HCT116 (cell line): ENCODE measurements around the gene TNIP1. TPM values are rescaled to one million over a fixed set of nuclear protein-coding genes. Genes with fewer than 3 reads are reported as not detected.

ENCODE experiments used
- ATAC-seq: fragments of 200-7000 bp; cut with Tn5 transposase; 2 replicates; pipeline ENCODE4 v1.9.1; 2020; ENCODE audit warnings: mild to moderate bottlenecking, moderate library complexity
- BruUV-seq: library from RNA; stranded (reverse); fragments of 400-500 nt; replicated peaks from 2 replicates; lab custom pipeline; 2021; lab: Mats Ljungman, UMichigan
- CTCF ChIA-PET: fragments of 300-600 bp; sonication (Branson Sonifier 250); formaldehyde crosslinking; loops from one replicate; lab custom pipeline; 2021; ENCODE audit warnings: antibody characterized with exemption; lab: Charles Lee
- POLR2A ChIA-PET: fragments of 300-600, 350-600 bp; sonication (Branson Sonifier 250); formaldehyde crosslinking; loops from one replicate; lab custom pipeline; 2021; ENCODE audit warnings: antibody characterized with exemption; lab: Charles Lee
- RAD21 ChIA-PET, 2 experiments: fragments of 300-600 bp; sonication (Branson Sonifier 250); formaldehyde crosslinking; loops; one replicate each; lab custom pipeline; 2023; ENCODE audit warnings: low total read pairs in 2 of 2; ENCODE audit not compliant: uncharacterized antibody in 2 of 2, unreplicated experiment in 2 of 2, low non-redundant PET in 1 of 2; lab: Charles Lee
- DNase-seq: peaks from one replicate; pipeline ENCODE4 v3.0.0-alpha.2; 2010; ENCODE audit warnings: low read depth, low spot score
- H2AFZ ChIP-seq: fragments of 200-600 bp; shearing (Covaris generic), sonication (generic); 2 replicates; pipeline ENCODE4 v1.6.1; 2017; ENCODE audit warnings: low read depth, mixed run types, mixed read lengths, antibody characterized with exemption, low read length; ENCODE audit not compliant: poor library complexity, severe bottlenecking
- H3K27ac ChIP-seq: 2 replicates; pipeline ENCODE4 v1.5.1; 2012; ENCODE audit warnings: low read depth, low read length
- H3K27me3 ChIP-seq: fragments of 200-600 bp; sonication (generic); 2 replicates; pipeline ENCODE4 v1.6.1; 2016; ENCODE audit warnings: mixed run types, low read length, mixed read lengths; ENCODE audit not compliant: insufficient read depth
- H3K36me3 ChIP-seq, 2 experiments: fragments of 200-500 bp in 1 of 2; fragments of 200-600 bp in 1 of 2; sonication (Bioruptor generic) in 1 of 2; sonication (generic) in 1 of 2; 2 replicates each; pipeline versions ENCODE4 v1.5.1 to v1.6.1; 2014 to 2016; ENCODE audit warnings: low read length in 2 of 2, inconsistent platforms in 1 of 2, mixed read lengths in 1 of 2, mixed run types in 1 of 2; ENCODE audit not compliant: insufficient read depth in 2 of 2, control insufficient read depth in 1 of 2
- H3K4me1 ChIP-seq, 2 experiments: fragments of 200-600 bp in 1 of 2; sonication (generic) in 1 of 2; 2 replicates each; pipeline versions ENCODE4 v1.5.1 to v1.6.1; 2012 to 2017; ENCODE audit warnings: low read length in 2 of 2, inconsistent platforms in 1 of 2, mild to moderate bottlenecking in 1 of 2, mixed read lengths in 1 of 2, mixed run types in 1 of 2, moderate library complexity in 1 of 2; ENCODE audit not compliant: insufficient read depth in 2 of 2, control insufficient read depth in 1 of 2
- H3K4me2 ChIP-seq: fragments of 200-600 bp; sonication (generic); 2 replicates; pipeline ENCODE4 v1.6.1; 2017; ENCODE audit warnings: mixed run types, low read length, mixed read lengths
- H3K4me3 ChIP-seq, 2 experiments: fragments of 200-600 bp in 1 of 2; sonication (generic) in 1 of 2; replicated peaks in 1 of 2; 2 replicates each; pipeline ENCODE4 v1.5.1; 2011 to 2016; ENCODE audit warnings: low read length in 2 of 2, control low read depth in 1 of 2, low read depth in 1 of 2, mild to moderate bottlenecking in 1 of 2, mixed read lengths in 1 of 2, mixed run types in 1 of 2
- H3K79me2 ChIP-seq: fragments of 200-600 bp; sonication (generic); 2 replicates; pipeline ENCODE4 v1.6.1; 2017; ENCODE audit warnings: mild to moderate bottlenecking, mixed run types, low read length, moderate library complexity, mixed read lengths; ENCODE audit not compliant: insufficient read depth
- H3K9ac ChIP-seq: fragments of 200-600 bp; sonication (generic); 2 replicates; pipeline ENCODE4 v1.6.1; 2016; ENCODE audit warnings: low read length, mixed read lengths
- H3K9me2 ChIP-seq: fragments of 200-600 bp; sonication (generic), shearing (Covaris generic); 2 replicates; pipeline ENCODE4 v1.6.1; 2017; ENCODE audit warnings: mixed run types, mild to moderate bottlenecking, moderate library complexity; ENCODE audit not compliant: insufficient read depth
- H3K9me3 ChIP-seq, 2 experiments: fragments of 200-500 bp in 1 of 2; fragments of 200-600 bp in 1 of 2; sonication (Bioruptor generic) in 1 of 2; sonication (generic) in 1 of 2; 2 replicates each; pipeline ENCODE4 v1.6.1; 2014 to 2017; ENCODE audit warnings: low read length in 2 of 2, mixed read lengths in 2 of 2, inconsistent platforms in 1 of 2, low read depth in 1 of 2, mild to moderate bottlenecking in 1 of 2, mixed run types in 1 of 2, moderate library complexity in 1 of 2; ENCODE audit not compliant: control insufficient read depth in 1 of 2, insufficient read depth in 1 of 2
- H4K20me1 ChIP-seq: fragments of 200-600 bp; sonication (generic), shearing (Covaris generic); 2 replicates; pipeline ENCODE4 v1.6.1; 2017; ENCODE audit warnings: mixed run types, mild to moderate bottlenecking, moderate library complexity; ENCODE audit not compliant: insufficient read depth
- CBX3 ChIP-seq: IDR thresholded peaks from 2 replicates; pipeline ENCODE4 v1.6.1; 2012; ENCODE audit warnings: low read depth
- EZH2 ChIP-seq: fragments of 200-600 bp; sonication (generic); IDR thresholded peaks from 2 replicates; pipeline ENCODE4 v1.6.1; 2017; ENCODE audit warnings: antibody characterized with exemption, mixed run types
- EZH2phosphoT487 ChIP-seq: fragments of 200-600 bp; IDR thresholded peaks from 2 replicates; pipeline ENCODE4 v1.6.1; 2018; ENCODE audit warnings: antibody characterized with exemption, borderline replicate concordance
- JUND ChIP-seq: IDR thresholded peaks from 2 replicates; pipeline ENCODE4 v1.6.1; 2012
- POLR2A ChIP-seq: IDR thresholded peaks from 2 replicates; pipeline ENCODE4 v1.7.0; 2011; ENCODE audit warnings: borderline replicate concordance; ENCODE audit not compliant: insufficient read depth, insufficient read length; ENCODE audit errors: extremely low read depth
- POLR2AphosphoS5 ChIP-seq: IDR thresholded peaks from 2 replicates; pipeline ENCODE4 v1.6.1; 2011; ENCODE audit warnings: mild to moderate bottlenecking, low read depth, low read length, moderate library complexity
- RAD21 ChIP-seq: IDR thresholded peaks from 2 replicates; pipeline ENCODE4 v1.6.1; 2012; ENCODE audit warnings: low read depth, mild to moderate bottlenecking
- SP1 ChIP-seq: IDR thresholded peaks from 2 replicates; pipeline ENCODE4 v1.6.1; 2012; ENCODE audit warnings: low read depth
- SRF ChIP-seq: IDR thresholded peaks from 2 replicates; pipeline ENCODE4 v1.6.1; 2012; ENCODE audit warnings: low read depth
- TCF7L2 ChIP-seq: IDR thresholded peaks from 2 replicates; pipeline ENCODE4 v1.7.0; 2011; ENCODE audit warnings: borderline replicate concordance, inconsistent platforms; ENCODE audit not compliant: insufficient read depth, insufficient read length; ENCODE audit errors: extremely low read depth
- YY1 ChIP-seq: IDR thresholded peaks from 2 replicates; pipeline ENCODE4 v1.6.1; 2011; ENCODE audit warnings: low read length, low read depth, moderate library complexity, mild to moderate bottlenecking; ENCODE audit not compliant: insufficient replicate concordance; ENCODE audit errors: extremely low read depth
- ZNF274 ChIP-seq: fragments of 200-500 bp; sonication (Bioruptor generic); IDR thresholded peaks from 2 replicates; pipeline ENCODE4 v1.6.1; 2014; ENCODE audit warnings: mild to moderate bottlenecking, low read depth, low read length, inconsistent platforms
- intact Hi-C: fragments of 100-400 bp; cut with micrococcal nuclease; formaldehyde crosslinking; loops from 2 replicates; pipeline ENCODE4 v1.10.0; 2022
- total RNA-seq: library from RNA; stranded (reverse); gene quantifications from one replicate; pipeline ENCODE4 v1.2.1, GENCODE V29; 2021; ENCODE audit not compliant: unreplicated experiment
- TF ChIP-seq, protein P1 (sequence below): IDR thresholded peaks from 2 replicates; pipeline ENCODE4 v1.6.1; 2012; ENCODE audit warnings: low read depth
- TF ChIP-seq, protein P2 (sequence below), 3 experiments: fragments of 200-600 bp in 1 of 3; sonication (generic) in 1 of 3; IDR thresholded peaks in 2 of 3; conservative IDR thresholded peaks in 1 of 3; 2 replicates each; pipeline ENCODE4 v1.5.1; 2012 to 2017; ENCODE audit warnings: low read depth in 2 of 3, low read length in 2 of 3, antibody characterized with exemption in 1 of 3, borderline replicate concordance in 1 of 3, control low read depth in 1 of 3, mild to moderate bottlenecking in 1 of 3, mixed read lengths in 1 of 3, mixed run types in 1 of 3, moderate library complexity in 1 of 3; ENCODE audit not compliant: insufficient read depth in 1 of 3
- TF ChIP-seq, protein P3 (sequence below): IDR thresholded peaks from 2 replicates; pipeline ENCODE4 v1.6.1; 2012
- TF ChIP-seq, protein P4 (sequence below): IDR thresholded peaks from 2 replicates; pipeline ENCODE4 v1.6.1; 2011; ENCODE audit warnings: mild to moderate bottlenecking, low read length, moderate library complexity; ENCODE audit not compliant: insufficient replicate concordance; ENCODE audit errors: extremely low read depth
- TF ChIP-seq, protein P5 (sequence below): IDR thresholded peaks from 2 replicates; pipeline ENCODE4 v1.6.1; 2012

The TNIP1 gene
- total RNA-seq, 1 experiment from 2014 or later, result 46.0 TPM

DNA sequence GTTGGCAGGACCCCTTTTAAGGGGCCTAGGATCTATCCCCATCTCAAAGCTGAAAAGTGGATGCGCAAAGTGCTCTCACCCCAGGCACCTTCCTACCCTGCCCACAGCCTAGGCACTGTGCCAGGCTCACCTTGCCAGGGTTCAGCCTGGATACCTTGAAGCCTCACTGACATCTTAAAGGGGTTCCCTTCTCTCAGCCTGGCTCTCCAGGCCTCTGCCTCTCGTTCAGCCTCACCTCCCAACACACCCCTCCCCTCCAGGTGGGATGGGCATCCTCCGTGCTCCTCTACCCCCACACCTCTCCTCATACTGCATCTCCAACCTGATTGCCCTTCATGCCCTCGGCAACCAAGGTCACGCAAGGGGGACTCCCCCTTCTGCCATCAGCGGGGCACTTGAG, 25.5 kb downstream of the TNIP1 start:
- TF ChIP-seq POLR2AphosphoS5 (no peak), CBX3 (no peak), SP1 (no peak), TCF7L2 (no peak), YY1 (no peak), RAD21 (no peak), POLR2A (no peak), SRF (no peak), EZH2phosphoT487 (no peak), EZH2 (no peak), ZNF274 (no peak), JUND (no peak)
- TF ChIP-seq, protein P1, sequence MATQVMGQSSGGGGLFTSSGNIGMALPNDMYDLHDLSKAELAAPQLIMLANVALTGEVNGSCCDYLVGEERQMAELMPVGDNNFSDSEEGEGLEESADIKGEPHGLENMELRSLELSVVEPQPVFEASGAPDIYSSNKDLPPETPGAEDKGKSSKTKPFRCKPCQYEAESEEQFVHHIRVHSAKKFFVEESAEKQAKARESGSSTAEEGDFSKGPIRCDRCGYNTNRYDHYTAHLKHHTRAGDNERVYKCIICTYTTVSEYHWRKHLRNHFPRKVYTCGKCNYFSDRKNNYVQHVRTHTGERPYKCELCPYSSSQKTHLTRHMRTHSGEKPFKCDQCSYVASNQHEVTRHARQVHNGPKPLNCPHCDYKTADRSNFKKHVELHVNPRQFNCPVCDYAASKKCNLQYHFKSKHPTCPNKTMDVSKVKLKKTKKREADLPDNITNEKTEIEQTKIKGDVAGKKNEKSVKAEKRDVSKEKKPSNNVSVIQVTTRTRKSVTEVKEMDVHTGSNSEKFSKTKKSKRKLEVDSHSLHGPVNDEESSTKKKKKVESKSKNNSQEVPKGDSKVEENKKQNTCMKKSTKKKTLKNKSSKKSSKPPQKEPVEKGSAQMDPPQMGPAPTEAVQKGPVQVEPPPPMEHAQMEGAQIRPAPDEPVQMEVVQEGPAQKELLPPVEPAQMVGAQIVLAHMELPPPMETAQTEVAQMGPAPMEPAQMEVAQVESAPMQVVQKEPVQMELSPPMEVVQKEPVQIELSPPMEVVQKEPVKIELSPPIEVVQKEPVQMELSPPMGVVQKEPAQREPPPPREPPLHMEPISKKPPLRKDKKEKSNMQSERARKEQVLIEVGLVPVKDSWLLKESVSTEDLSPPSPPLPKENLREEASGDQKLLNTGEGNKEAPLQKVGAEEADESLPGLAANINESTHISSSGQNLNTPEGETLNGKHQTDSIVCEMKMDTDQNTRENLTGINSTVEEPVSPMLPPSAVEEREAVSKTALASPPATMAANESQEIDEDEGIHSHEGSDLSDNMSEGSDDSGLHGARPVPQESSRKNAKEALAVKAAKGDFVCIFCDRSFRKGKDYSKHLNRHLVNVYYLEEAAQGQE, result no peak
- TF ChIP-seq, protein P2, sequence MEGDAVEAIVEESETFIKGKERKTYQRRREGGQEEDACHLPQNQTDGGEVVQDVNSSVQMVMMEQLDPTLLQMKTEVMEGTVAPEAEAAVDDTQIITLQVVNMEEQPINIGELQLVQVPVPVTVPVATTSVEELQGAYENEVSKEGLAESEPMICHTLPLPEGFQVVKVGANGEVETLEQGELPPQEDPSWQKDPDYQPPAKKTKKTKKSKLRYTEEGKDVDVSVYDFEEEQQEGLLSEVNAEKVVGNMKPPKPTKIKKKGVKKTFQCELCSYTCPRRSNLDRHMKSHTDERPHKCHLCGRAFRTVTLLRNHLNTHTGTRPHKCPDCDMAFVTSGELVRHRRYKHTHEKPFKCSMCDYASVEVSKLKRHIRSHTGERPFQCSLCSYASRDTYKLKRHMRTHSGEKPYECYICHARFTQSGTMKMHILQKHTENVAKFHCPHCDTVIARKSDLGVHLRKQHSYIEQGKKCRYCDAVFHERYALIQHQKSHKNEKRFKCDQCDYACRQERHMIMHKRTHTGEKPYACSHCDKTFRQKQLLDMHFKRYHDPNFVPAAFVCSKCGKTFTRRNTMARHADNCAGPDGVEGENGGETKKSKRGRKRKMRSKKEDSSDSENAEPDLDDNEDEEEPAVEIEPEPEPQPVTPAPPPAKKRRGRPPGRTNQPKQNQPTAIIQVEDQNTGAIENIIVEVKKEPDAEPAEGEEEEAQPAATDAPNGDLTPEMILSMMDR (IDR thresholded peaks at IDR 0.05 in 2 of 3, conservative IDR thresholded peaks at IDR 0.05 in 1 of 3; ENCODE audit: borderline replicate concordance in 1 of 3, insufficient read depth in 1 of 3, low read depth in 2 of 3, low read length in 2 of 3), result no peak
- TF ChIP-seq, protein P3, sequence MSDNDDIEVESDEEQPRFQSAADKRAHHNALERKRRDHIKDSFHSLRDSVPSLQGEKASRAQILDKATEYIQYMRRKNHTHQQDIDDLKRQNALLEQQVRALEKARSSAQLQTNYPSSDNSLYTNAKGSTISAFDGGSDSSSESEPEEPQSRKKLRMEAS, result no peak
- TF ChIP-seq, protein P4, sequence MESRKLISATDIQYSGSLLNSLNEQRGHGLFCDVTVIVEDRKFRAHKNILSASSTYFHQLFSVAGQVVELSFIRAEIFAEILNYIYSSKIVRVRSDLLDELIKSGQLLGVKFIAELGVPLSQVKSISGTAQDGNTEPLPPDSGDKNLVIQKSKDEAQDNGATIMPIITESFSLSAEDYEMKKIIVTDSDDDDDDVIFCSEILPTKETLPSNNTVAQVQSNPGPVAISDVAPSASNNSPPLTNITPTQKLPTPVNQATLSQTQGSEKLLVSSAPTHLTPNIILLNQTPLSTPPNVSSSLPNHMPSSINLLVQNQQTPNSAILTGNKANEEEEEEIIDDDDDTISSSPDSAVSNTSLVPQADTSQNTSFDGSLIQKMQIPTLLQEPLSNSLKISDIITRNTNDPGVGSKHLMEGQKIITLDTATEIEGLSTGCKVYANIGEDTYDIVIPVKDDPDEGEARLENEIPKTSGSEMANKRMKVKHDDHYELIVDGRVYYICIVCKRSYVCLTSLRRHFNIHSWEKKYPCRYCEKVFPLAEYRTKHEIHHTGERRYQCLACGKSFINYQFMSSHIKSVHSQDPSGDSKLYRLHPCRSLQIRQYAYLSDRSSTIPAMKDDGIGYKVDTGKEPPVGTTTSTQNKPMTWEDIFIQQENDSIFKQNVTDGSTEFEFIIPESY, result no peak
- TF ChIP-seq, protein P5, sequence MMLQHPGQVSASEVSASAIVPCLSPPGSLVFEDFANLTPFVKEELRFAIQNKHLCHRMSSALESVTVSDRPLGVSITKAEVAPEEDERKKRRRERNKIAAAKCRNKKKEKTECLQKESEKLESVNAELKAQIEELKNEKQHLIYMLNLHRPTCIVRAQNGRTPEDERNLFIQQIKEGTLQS, result no peak
- POLR2A ChIA-PET, result no interaction called here
- H3K4me2 ChIP-seq, result no peak overlapping the region
- RAD21 ChIA-PET, result interaction anchor here in 1 of 2 experiments (1.6 kb wide), 1 partner anchor 60 kb away, joined by 4 read pairs; no protein-coding TSS in a partner anchor
- no peaks in the 10 kb centered on the region for H3K9me3 ChIP-seq
- no peak overlapping the region for H3K4me3 ChIP-seq
- intact Hi-C loops, result no loop called here
- ATAC-seq (no peak), DNase-seq (no peak)
- peaks cover 0 to 2% of the 10 kb centered on the region in 2 experiments; a peak in 1 of 4 replicates for H3K36me3 ChIP-seq
- CTCF ChIA-PET, result interaction anchor here (8.8 kb wide), 1 partner anchor 60 kb away, joined by 171 read pairs; no protein-coding TSS in a partner anchor
- no peak overlapping the region for H3K9ac ChIP-seq
- no peaks in the 10 kb centered on the region for H3K9me2 ChIP-seq
- no TSS peak for BruUV-seq
- H4K20me1 ChIP-seq, result no peaks in the 10 kb centered on the region
- H2AFZ ChIP-seq, result no peak overlapping the region
- no peaks in the 10 kb centered on the region for H3K27me3 ChIP-seq
- no peaks in the 10 kb centered on the region for H3K79me2 ChIP-seq
- H3K4me1 ChIP-seq, result no peaks in the 10 kb centered on the region
- no peak overlapping the region for H3K27ac ChIP-seq
